ENCODE results near the gene OTOG.

OTOG gene

DNA sequence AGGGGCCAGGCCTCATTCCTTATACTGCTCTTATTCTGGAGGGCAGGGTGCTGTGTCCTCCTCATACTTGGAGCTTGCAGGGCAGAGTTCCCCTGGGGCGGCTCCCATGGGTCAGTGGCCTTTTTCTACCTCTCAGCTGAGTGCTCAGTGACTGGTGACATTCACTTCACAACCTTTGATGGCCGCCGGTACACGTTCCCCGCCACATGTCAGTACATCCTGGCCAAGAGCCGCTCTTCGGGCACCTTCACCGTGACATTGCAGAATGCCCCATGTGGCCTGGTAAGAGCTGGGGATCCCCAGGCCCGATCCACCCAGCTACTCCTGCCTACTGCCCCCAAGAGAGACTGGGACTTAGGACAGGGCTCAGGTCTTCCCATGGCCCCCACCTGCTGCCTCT is 14.5 kb downstream of the OTOG start:
- no peak overlapping the region for H3K4me3 ChIP-seq (ENCODE audit: low read depth, low read length)
- H3K4me1 ChIP-seq = no peaks in the 10 kb centered on the region
- H3K36me3 ChIP-seq = no peaks in the 10 kb centered on the region
- no peak for DNase-seq
- TF ChIP-seq, protein P1, sequence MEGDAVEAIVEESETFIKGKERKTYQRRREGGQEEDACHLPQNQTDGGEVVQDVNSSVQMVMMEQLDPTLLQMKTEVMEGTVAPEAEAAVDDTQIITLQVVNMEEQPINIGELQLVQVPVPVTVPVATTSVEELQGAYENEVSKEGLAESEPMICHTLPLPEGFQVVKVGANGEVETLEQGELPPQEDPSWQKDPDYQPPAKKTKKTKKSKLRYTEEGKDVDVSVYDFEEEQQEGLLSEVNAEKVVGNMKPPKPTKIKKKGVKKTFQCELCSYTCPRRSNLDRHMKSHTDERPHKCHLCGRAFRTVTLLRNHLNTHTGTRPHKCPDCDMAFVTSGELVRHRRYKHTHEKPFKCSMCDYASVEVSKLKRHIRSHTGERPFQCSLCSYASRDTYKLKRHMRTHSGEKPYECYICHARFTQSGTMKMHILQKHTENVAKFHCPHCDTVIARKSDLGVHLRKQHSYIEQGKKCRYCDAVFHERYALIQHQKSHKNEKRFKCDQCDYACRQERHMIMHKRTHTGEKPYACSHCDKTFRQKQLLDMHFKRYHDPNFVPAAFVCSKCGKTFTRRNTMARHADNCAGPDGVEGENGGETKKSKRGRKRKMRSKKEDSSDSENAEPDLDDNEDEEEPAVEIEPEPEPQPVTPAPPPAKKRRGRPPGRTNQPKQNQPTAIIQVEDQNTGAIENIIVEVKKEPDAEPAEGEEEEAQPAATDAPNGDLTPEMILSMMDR (IDR thresholded peaks at IDR 0.05; ENCODE audit: low read depth, low read length) = no peak
- H3K9me3 ChIP-seq = no peaks in the 10 kb centered on the region
- no peaks in the 10 kb centered on the region for H3K27me3 ChIP-seq

DNA sequence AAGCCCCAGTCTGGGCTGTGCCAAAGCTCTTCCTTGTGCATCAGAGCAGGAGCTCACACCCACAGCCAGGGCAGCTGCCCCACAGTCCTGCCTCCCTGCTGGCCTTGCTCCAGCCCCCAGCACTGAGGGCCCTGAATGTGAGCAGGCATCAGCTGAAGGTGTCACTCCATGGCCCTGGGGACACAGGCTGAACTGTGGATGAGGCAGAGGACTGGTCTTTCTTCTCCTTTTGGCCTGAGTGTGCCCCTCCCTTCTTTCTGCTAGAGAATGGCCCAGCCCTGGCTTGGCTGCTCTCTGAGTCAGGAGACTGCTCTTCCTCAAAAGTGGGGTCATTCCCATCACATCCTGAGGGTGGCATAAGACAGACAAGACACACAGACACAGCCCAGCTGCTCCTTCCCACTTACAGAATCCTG is 16.2 kb downstream of the OTOG start:
- TF ChIP-seq, protein P1 (IDR thresholded peaks at IDR 0.05; ENCODE audit: low read depth, low read length) = no peak
- Histone ChIP-seq H3K36me3 (no peaks in the 10 kb centered on the region), H3K4me1 (no peaks in the 10 kb centered on the region), H3K4me3 (ENCODE audit: low read depth, low read length) (no peak overlapping the region), H3K9me3 (no peaks in the 10 kb centered on the region), H3K27me3 (no peaks in the 10 kb centered on the region)
- peak; percentile 12 for DNase-seq

DNA sequence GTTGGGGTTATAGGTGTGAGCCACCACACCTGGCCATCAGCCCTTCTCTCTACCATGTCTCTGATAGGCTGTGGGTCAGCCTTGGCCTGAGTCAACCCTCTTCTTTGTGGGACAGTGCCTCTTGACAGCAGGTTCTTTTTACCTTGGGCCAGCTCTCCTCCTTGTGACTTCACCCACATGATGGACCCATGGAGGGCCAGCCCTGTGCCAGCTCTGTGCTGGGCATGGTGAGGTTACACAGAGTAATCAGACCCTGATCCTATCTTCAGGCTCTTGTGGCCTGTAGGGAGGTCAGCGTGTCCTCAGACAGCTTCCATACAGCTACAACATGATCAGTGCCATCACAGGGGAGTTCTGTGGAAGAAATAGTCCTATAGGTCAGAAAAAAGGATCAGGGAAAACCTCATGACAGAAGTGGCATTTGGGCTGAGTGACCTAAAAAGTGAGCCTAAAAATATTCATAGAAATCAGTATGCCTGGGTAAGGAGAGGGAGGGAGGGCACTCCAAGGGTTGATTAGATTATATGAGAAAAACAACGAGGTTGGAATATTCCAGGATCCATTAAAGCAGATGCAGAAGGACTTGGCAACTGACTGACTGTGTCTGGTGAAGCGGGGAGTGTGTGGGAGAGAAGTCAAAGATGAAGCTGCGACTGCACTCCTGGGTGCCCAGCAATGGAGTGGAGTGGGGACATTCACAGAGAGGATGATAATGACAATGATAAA is 17.1 kb downstream of the OTOG start:
- Histone ChIP-seq H3K27me3 (no peaks in the 10 kb centered on the region), H3K9me3 (no peaks in the 10 kb centered on the region), H3K36me3 (no peaks in the 10 kb centered on the region), H3K4me3 (ENCODE audit: low read depth, low read length) (no peak overlapping the region), H3K4me1 (no peaks in the 10 kb centered on the region)
- TF ChIP-seq, protein P1 (IDR thresholded peaks at IDR 0.05; ENCODE audit: low read depth, low read length) = no peak
- no peak for DNase-seq

DNA sequence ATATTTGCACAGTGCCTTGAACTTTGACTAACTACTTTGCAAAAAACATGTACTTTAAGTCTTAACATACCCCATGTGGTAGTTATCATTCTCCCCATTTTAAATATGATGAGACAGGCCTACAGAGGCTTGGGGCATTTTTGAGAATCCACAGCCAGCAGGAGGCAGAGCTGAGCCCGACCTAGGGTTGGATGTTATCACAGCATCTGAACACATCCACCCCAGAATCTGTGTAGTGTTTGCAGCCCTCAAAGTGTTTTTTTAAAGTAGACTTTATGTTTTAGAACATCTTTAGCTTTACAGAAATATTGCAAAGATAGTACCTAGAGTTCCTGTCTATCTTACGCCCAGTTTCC is 17.6 kb downstream of the OTOG start:
- TF ChIP-seq, protein P1 (IDR thresholded peaks at IDR 0.05; ENCODE audit: low read depth, low read length) = peak; percentile 43; the same call in 1 of the 2 replicates
- Histone ChIP-seq H3K27me3 (no peaks in the 10 kb centered on the region), H3K9me3 (no peaks in the 10 kb centered on the region), H3K4me1 (no peaks in the 10 kb centered on the region), H3K36me3 (no peaks in the 10 kb centered on the region), H3K4me3 (ENCODE audit: low read depth, low read length) (no peak overlapping the region)
- no peak for DNase-seq

DNA sequence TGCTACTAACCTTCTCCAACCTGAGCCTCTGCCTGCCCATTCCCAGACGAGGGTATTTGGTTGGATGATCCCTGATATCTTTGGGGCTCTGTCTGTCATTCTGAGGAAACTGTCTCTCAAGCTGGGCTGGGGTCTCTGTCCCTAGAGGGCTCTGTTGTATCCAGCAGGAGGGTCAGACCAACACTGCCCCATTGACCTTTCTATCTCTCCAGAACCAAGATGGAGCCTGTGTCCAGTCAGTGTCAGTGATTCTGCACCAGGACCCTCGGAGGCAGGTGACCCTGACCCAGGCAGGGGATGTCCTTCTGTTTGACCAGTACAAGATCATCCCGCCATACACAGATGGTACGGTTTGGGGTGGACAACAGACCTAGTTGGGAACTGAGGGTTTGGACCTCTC is 21.9 kb downstream of the OTOG start:
- H3K27me3 ChIP-seq = no peaks in the 10 kb centered on the region
- no peaks in the 10 kb centered on the region for H3K9me3 ChIP-seq
- H3K36me3 ChIP-seq = no peaks in the 10 kb centered on the region
- H3K4me3 ChIP-seq (ENCODE audit: low read depth, low read length) = no peak overlapping the region
- no peak for DNase-seq
- TF ChIP-seq, protein P1 (IDR thresholded peaks at IDR 0.05; ENCODE audit: low read depth, low read length) = no peak
- H3K4me1 ChIP-seq = no peaks in the 10 kb centered on the region

DNA sequence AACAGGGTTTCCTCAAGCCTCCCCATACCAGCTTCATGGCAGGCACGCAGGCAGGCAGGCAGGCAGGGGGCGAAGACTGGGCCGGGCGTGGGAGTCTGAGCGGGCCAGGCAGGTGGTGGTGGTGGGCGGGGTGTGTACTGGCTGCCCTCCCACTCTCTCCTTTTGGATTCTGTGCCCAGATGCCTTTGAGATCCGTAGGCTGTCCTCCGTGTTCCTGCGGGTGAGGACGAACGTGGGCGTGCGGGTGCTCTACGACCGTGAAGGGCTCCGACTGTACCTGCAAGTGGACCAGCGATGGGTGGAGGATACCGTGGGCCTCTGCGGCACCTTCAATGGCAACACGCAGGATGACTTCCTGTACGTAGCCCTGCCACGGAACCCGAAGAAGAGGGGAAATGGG is 23.0 kb downstream of the OTOG start:
- Histone ChIP-seq H3K27me3 (no peaks in the 10 kb centered on the region), H3K4me1 (no peaks in the 10 kb centered on the region), H3K36me3 (no peaks in the 10 kb centered on the region), H3K9me3 (no peaks in the 10 kb centered on the region), H3K4me3 (ENCODE audit: low read depth, low read length) (no peak overlapping the region)
- DNase-seq = no peak
- TF ChIP-seq, protein P1 (IDR thresholded peaks at IDR 0.05; ENCODE audit: low read depth, low read length) = no peak

Data from BE2C (cell line).